HFFc6 (cell line): Measurements from ENCODE around the gene NOL3. TPM values are rescaled to one million over a fixed set of nuclear protein-coding genes. Genes with fewer than 3 reads are reported as not detected.
A peak's percentile ranks its signal among the peaks of the same experiment; 100 is the strongest.

Experiments
- DNase-seq: peaks from one replicate; pipeline ENCODE4 v3.0.0-alpha.2; 2018
- H3K27ac Mint-ChIP-seq: 2 replicates; pipeline ENCODE4 v1.8.0; 2020; ENCODE audit warnings: mild to moderate bottlenecking, mixed read lengths
- H3K27me3 Mint-ChIP-seq: 2 replicates; pipeline ENCODE4 v1.8.0; 2021; ENCODE audit warnings: mild to moderate bottlenecking, moderate library complexity, mixed read lengths; ENCODE audit not compliant: insufficient read depth
- H3K36me3 Mint-ChIP-seq: 2 replicates; pipeline ENCODE4 v1.8.0; 2021; ENCODE audit warnings: low read depth, mixed read lengths
- H3K4me1 Mint-ChIP-seq: 2 replicates; pipeline ENCODE4 v1.8.0; 2020; ENCODE audit warnings: low read depth, mixed read lengths
- H3K4me3 Mint-ChIP-seq: 2 replicates; pipeline ENCODE4 v1.8.0; 2020; ENCODE audit warnings: mild to moderate bottlenecking, moderate library complexity, mixed read lengths
- H3K9me3 Mint-ChIP-seq: 2 replicates; pipeline ENCODE4 v1.8.0; 2020; ENCODE audit warnings: mild to moderate bottlenecking, mixed read lengths
- total RNA-seq, 6 experiments: library from RNA; stranded (reverse); fragmentation: NEBNext Ultra II Directional; extraction: Animal tissue kit (Norgen Biotek cat#: 25700); gene quantifications; 2 replicates in 1 of 6; 3 replicates in 5 of 6; pipeline ENCODE4 v1.2.3, GENCODE V29; 2021
- TF ChIP-seq, protein P1 (sequence below): fragments of 200-600 bp; sonication (generic); IDR thresholded peaks from 2 replicates; pipeline ENCODE4 v1.5.0; 2021; ENCODE audit warnings: antibody characterized with exemption, mild to moderate bottlenecking

NOL3 gene
- total RNA-seq, 6 experiments from 2014 or later = 16.1 to 20.1 (median 17.7) TPM

DNA sequence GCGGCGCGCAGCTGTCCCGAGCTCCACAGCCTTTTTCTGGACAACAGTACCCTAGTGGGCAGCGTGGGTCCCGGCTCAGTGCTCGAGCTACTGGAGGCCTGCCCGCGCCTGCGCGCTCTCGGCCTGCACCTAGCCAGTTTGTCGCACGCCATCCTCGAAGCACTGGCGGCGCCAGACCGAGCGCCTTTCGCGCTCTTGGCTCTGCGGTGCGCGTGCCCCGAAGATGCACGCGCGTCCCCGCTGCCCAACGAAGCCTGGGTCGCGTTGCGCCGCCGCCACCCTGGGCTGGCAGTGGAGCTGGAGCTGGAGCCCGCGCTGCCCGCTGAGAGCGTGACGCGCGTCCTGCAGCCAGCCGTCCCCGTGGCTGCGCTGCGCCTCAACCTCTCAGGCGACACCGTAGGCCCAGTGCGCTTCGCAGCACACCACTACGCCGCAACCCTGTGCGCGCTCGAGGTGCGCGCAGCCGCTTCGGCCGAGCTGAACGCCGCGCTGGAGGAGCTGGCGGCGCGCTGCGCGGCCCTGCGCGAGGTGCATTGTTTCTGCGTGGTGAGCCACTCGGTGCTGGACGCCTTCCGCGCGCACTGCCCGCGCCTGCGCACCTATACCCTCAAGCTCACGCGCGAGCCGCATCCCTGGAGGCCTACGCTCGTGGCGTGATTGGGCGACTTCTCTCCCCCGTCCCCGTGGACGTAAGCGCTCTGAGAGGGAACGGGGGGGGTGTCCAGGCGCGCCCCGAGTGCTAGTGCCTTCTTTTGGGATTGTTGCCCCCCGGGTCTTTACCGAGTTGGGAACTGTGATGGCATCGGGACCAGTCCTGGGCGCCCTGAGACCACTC lies 7.0 kb upstream of the NOL3 start:
- H3K4me3 Mint-ChIP-seq = peak overlapping the region; percentile 45
- peaks cover 12% of the 10 kb centered on the region; the same call in 1 of the 2 replicates for H3K27me3 Mint-ChIP-seq
- H3K4me1 Mint-ChIP-seq = peaks cover 6% of the 10 kb centered on the region
- H3K36me3 Mint-ChIP-seq = no peaks in the 10 kb centered on the region
- TF ChIP-seq, protein P1, sequence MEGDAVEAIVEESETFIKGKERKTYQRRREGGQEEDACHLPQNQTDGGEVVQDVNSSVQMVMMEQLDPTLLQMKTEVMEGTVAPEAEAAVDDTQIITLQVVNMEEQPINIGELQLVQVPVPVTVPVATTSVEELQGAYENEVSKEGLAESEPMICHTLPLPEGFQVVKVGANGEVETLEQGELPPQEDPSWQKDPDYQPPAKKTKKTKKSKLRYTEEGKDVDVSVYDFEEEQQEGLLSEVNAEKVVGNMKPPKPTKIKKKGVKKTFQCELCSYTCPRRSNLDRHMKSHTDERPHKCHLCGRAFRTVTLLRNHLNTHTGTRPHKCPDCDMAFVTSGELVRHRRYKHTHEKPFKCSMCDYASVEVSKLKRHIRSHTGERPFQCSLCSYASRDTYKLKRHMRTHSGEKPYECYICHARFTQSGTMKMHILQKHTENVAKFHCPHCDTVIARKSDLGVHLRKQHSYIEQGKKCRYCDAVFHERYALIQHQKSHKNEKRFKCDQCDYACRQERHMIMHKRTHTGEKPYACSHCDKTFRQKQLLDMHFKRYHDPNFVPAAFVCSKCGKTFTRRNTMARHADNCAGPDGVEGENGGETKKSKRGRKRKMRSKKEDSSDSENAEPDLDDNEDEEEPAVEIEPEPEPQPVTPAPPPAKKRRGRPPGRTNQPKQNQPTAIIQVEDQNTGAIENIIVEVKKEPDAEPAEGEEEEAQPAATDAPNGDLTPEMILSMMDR = no peak
- no peaks in the 10 kb centered on the region for H3K9me3 Mint-ChIP-seq
- DNase-seq = no peak
- H3K27ac Mint-ChIP-seq = no peak overlapping the region

DNA sequence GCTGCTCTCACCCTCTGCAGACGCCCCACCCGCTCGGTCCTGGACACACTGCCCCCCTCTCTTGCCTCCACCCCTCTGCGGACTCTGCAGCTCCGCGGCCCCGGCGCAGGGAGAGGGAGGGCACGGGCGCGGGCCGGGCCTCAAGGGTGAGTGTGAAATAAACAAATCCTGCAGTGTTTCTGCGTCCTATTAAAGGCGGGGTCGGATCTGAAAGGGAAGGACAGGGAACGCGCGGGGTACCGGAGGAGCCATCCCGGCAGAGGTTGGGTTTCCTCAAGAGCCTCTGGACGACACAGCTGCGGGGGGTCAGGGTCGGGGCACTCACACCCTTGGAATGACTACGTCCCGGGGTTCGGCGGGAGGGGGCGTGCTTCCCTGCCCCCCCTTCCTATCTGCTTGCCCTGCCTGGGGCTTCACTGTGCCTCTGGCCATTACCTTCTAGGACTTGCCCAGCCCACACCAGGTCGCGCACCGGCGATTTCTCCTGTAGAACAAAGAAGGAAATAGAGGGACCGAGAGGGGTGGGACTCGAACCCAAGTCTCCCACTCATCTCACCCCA lies 6.3 kb upstream of the NOL3 start:
- H3K4me3 Mint-ChIP-seq = peak overlapping the region; percentile 45
- no peaks in the 10 kb centered on the region for H3K36me3 Mint-ChIP-seq
- no peaks in the 10 kb centered on the region for H3K9me3 Mint-ChIP-seq
- TF ChIP-seq, protein P1 = no peak
- no peak overlapping the region for H3K27ac Mint-ChIP-seq
- no peak for DNase-seq
- H3K27me3 Mint-ChIP-seq = peaks cover 12% of the 10 kb centered on the region; the same call in 1 of the 2 replicates
- H3K4me1 Mint-ChIP-seq = peaks cover under 1% of the 10 kb centered on the region

DNA sequence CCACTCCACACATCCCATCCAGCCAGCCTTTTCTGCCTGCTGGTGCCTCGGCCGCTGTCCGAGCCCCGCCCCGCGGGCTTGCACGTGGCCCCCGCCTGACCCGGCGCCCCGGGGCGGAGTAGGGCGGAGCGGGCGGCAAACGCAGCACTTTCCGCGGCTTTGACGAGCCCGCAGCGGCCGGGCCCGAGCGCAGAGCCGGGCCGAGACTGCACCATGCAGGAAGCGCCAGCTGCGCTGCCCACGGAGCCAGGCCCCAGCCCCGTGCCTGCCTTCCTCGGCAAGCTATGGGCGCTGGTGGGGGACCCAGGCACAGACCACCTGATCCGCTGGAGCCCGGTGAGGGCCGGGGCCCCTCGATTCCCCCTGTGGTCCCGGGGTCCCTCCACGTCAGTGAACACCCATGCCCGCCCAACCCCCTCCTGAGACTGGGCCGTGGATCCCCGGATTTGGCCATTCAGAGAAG lies 5.7 kb upstream of the NOL3 start, which contains the start of gene HSF4:
HSF4 (plus strand) TSS at position 147 of the 463 bp plus-strand sequence; CDS start at position 214, 67 bp downstream.
- Mint-ChIP-seq H3K27me3 (peaks cover 12% of the 10 kb centered on the region; the same call in 1 of the 2 replicates), H3K4me1 (peaks cover 6% of the 10 kb centered on the region), H3K9me3 (no peaks in the 10 kb centered on the region), H3K36me3 (no peaks in the 10 kb centered on the region), H3K4me3 (peak within 1 kb of the TSS; percentile 45), H3K27ac (no peak within 1 kb of the TSS)
- no peak for DNase-seq
- TF ChIP-seq, protein P1 = no peak

DNA sequence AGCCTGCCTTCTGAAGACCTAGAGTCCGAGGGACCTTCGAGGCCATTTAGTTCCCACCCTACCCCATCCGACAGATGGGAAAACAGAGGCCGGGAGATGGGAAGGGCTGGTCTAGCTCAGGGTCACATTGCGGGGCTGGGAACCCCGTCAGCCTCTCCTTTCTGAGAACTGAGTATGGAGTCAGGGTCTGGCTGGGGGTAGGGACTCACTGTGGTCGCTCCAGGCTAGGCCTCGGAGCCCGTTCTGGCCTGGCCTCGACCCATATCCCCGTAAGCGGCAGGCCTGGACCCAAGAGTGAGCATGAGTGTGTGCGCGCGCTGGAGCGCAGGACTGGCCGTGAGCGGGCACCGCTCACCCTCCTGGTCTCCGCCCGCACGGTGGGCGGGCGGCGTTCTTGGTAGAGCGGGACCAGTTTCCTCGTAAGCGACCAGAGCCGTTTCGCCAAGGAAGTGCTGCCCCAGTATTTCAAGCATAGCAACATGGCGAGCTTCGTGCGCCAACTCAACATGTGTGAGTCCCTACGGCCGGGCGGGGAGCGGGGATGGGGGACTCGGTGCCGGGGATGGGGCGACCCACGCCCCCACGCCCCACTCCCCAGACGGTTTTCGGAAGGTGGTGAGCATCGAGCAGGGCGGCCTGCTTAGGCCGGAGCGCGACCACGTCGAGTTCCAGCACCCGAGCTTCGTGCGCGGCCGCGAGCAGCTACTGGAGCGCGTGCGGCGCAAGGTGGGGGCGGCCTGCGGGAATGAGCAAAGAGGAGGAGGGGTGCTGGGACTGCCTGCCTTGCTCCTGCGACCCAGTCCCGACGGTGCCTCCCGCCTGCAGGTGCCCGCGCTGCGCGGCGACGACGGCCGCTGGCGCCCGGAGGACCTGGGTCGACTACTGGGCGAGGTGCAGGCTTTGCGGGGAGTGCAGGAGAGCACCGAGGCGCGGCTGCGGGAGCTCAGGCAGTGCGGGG lies 4.9 kb upstream of the NOL3 start:
- Mint-ChIP-seq H3K4me3 (no peak overlapping the region), H3K9me3 (no peaks in the 10 kb centered on the region), H3K27me3 (peaks cover 10% of the 10 kb centered on the region; the same call in 1 of the 2 replicates), H3K36me3 (no peaks in the 10 kb centered on the region), H3K4me1 (peaks cover 12% of the 10 kb centered on the region), H3K27ac (no peak overlapping the region)
- TF ChIP-seq, protein P1 = no peak
- DNase-seq = no peak

DNA sequence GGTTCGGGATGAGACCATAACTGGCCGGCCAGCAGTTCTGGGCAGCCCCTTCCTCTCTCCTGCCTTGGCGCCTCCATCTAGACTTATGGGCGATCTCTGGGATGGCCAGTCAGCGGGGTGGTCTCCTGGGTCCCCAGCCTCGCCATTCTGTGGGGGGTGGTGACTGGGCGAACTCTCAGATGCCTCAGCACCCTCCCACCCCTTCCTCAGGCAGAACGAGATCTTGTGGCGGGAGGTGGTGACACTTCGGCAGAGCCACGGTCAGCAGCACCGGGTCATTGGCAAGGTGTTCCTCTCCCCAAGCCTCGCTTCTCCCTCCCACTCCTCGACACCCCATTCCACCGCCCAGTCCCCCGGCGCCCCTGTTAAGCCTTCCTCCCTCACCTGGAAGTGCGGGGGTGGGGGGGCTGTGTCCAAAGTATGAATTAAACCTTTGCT lies 4.2 kb upstream of the NOL3 start:
- Mint-ChIP-seq H3K27me3 (peaks cover 10% of the 10 kb centered on the region; the same call in 1 of the 2 replicates), H3K36me3 (no peaks in the 10 kb centered on the region), H3K9me3 (no peaks in the 10 kb centered on the region), H3K4me3 (no peak overlapping the region), H3K27ac (no peak overlapping the region), H3K4me1 (peaks cover 17% of the 10 kb centered on the region)
- DNase-seq = no peak
- TF ChIP-seq, protein P1 = no peak
